Panc1 (cell line): ENCODE results near the gene UNC13A.

Experiments used
- POLR2AphosphoS5 ChIP-seq: IDR thresholded peaks from 2 replicates; pipeline ENCODE4 v1.6.1; 2012; ENCODE audit warnings: mild to moderate bottlenecking, low read depth, low read length, moderate library complexity
- SIN3A ChIP-seq: IDR thresholded peaks from 2 replicates; pipeline ENCODE4 v1.6.1; 2012; ENCODE audit warnings: low read depth, mild to moderate bottlenecking, low read length, moderate library complexity, borderline replicate concordance; ENCODE audit not compliant: insufficient read depth
- TCF7L2 ChIP-seq: IDR thresholded peaks from 2 replicates; pipeline ENCODE4 v1.6.1; 2011; ENCODE audit warnings: mild to moderate bottlenecking, low read depth, low read length, inconsistent platforms
- TF ChIP-seq, protein P1 (sequence below): fragments of 450-650 bp; IDR thresholded peaks from 2 replicates; pipeline ENCODE4 v1.5.1; 2017; ENCODE audit warnings: mild to moderate bottlenecking
- TF ChIP-seq, protein P2 (sequence below), 2 experiments: IDR thresholded peaks; 2 replicates each; pipeline ENCODE4 v1.6.1; 2011 to 2012; ENCODE audit warnings: low read depth in 2 of 2, control low read depth in 1 of 2, low read length in 1 of 2, mild to moderate bottlenecking in 1 of 2, moderate library complexity in 1 of 2; ENCODE audit not compliant: insufficient read depth in 1 of 2

DNA sequence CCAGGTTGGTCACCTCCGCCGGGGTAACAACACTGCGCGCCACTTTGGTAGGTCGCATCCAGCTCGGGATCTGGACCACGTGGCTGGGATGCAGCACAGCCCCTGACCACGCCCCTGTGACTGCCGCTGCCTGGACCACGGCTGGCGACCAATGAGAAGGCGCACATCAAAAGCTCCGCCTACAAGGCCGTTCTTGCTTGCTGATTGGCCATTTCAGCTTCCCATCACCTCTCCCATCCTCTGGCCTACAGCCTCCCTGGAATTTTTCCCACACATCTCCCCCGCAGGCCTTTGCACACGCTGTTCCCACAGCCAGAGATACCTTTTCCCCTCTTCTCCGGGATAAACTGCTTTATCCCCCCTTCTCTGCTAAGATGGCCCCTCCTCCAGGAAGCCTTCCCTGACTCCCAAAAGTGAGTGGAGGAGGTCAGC lies 18.6 kb upstream of the UNC13A start:
- TF ChIP-seq POLR2AphosphoS5 (no peak), SIN3A (no peak), TCF7L2 (no peak)
- TF ChIP-seq, protein P1, sequence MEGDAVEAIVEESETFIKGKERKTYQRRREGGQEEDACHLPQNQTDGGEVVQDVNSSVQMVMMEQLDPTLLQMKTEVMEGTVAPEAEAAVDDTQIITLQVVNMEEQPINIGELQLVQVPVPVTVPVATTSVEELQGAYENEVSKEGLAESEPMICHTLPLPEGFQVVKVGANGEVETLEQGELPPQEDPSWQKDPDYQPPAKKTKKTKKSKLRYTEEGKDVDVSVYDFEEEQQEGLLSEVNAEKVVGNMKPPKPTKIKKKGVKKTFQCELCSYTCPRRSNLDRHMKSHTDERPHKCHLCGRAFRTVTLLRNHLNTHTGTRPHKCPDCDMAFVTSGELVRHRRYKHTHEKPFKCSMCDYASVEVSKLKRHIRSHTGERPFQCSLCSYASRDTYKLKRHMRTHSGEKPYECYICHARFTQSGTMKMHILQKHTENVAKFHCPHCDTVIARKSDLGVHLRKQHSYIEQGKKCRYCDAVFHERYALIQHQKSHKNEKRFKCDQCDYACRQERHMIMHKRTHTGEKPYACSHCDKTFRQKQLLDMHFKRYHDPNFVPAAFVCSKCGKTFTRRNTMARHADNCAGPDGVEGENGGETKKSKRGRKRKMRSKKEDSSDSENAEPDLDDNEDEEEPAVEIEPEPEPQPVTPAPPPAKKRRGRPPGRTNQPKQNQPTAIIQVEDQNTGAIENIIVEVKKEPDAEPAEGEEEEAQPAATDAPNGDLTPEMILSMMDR: no peak
- TF ChIP-seq, protein P2, sequence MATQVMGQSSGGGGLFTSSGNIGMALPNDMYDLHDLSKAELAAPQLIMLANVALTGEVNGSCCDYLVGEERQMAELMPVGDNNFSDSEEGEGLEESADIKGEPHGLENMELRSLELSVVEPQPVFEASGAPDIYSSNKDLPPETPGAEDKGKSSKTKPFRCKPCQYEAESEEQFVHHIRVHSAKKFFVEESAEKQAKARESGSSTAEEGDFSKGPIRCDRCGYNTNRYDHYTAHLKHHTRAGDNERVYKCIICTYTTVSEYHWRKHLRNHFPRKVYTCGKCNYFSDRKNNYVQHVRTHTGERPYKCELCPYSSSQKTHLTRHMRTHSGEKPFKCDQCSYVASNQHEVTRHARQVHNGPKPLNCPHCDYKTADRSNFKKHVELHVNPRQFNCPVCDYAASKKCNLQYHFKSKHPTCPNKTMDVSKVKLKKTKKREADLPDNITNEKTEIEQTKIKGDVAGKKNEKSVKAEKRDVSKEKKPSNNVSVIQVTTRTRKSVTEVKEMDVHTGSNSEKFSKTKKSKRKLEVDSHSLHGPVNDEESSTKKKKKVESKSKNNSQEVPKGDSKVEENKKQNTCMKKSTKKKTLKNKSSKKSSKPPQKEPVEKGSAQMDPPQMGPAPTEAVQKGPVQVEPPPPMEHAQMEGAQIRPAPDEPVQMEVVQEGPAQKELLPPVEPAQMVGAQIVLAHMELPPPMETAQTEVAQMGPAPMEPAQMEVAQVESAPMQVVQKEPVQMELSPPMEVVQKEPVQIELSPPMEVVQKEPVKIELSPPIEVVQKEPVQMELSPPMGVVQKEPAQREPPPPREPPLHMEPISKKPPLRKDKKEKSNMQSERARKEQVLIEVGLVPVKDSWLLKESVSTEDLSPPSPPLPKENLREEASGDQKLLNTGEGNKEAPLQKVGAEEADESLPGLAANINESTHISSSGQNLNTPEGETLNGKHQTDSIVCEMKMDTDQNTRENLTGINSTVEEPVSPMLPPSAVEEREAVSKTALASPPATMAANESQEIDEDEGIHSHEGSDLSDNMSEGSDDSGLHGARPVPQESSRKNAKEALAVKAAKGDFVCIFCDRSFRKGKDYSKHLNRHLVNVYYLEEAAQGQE (IDR thresholded peaks at IDR 0.05; ENCODE audit: insufficient read depth in 1 of 2, low read depth in 2 of 2, low read length in 1 of 2): no peak
